Adrenal gland (tissue), 12 donors: ENCODE results near the gene TRAF2. TPM values are rescaled to one million over a fixed set of nuclear protein-coding genes. Genes with fewer than 3 reads are reported as not detected.

Experiments used
- DNase-seq, 7 donors: peaks; one replicate each; pipeline ENCODE4 v3.0.0-alpha.2; 2019 to 2020
- H3K27ac ChIP-seq, 5 donors: fragments of 200-600 bp; sonication (generic) in 4 of 5; 1 replicate in 3 of 5; 2 replicates in 2 of 5; pipeline versions ENCODE4 v1.5.1 to v1.8.0; 2016 to 2020; ENCODE audit warnings: mild to moderate bottlenecking in 1 of 5
- H3K27me3 ChIP-seq: fragments of 200-600 bp; 2 replicates; pipeline ENCODE4 v1.8.0; 2021
- H3K36me3 ChIP-seq, 2 donors: fragments of 200-600 bp; replicated peaks in 1 of 2; 1 replicate in 1 of 2; 2 replicates in 1 of 2; pipeline versions ENCODE4 v1.5.1 to v1.8.0; 2018 to 2022
- H3K4me1 ChIP-seq, 2 donors: fragments of 200-600 bp; replicated peaks in 1 of 2; 1 replicate in 1 of 2; 2 replicates in 1 of 2; pipeline versions ENCODE4 v1.5.1 to v1.8.0; 2018 to 2021
- H3K4me3 ChIP-seq, 4 donors: fragments of 200-600 bp; sonication (generic) in 3 of 4; one replicate each; pipeline ENCODE4 v1.5.1; 2016 to 2018
- H3K9me3 ChIP-seq, 3 donors: fragments of 200-600 bp; sonication (generic) in 1 of 3; replicated peaks in 1 of 3; 1 replicate in 2 of 3; 2 replicates in 1 of 3; pipeline versions ENCODE4 v1.5.1 to v1.8.0; 2016 to 2021
- POLR2A ChIP-seq, 2 donors: fragments of 450-650 bp; IDR thresholded peaks; one replicate each; pipeline ENCODE4 v1.6.1; 2017; ENCODE audit warnings: antibody characterized with exemption in 2 of 2, mild to moderate bottlenecking in 2 of 2, moderate library complexity in 1 of 2
- WGBS, 4 donors: extraction: QIAGEN DNeasy Blood & Tissue Kit in 2 of 4; methylation state at CpG; one replicate each; pipeline versions ENCODE4 v1.1.5 to v1.1.7; 2013 to 2017; 5-methylcytosine and 5-hydroxymethylcytosine counted together
- intact Hi-C, 2 donors: fragments of 100-400 bp; cut with DNase I; formaldehyde crosslinking; loops; one replicate each; pipeline versions ENCODE4 v1.14.1 to v1.15.0; 2022 to 2023
- polyA plus RNA-seq, 3 donors: library from polyadenylated mRNA; stranded (reverse); fragments of 200-250 nt in 2 of 3; fragments of 350-450 nt in 1 of 3; fragmentation: Illumina TruSeq in 1 of 3; extraction: RNeasy Lipid Tissue Mini Kit (QIAGEN cat#74804) in 1 of 3; gene quantifications; one replicate each; pipeline ENCODE4 v1.2.3, GENCODE V29; 2013 to 2014
- total RNA-seq, 9 donors: library from RNA; depleted of rRNA in 4 of 9; stranded (reverse); fragments of >200 nt in 4 of 9; fragments of 120-200 nt in 1 of 9; fragmentation: NEBNext Ultra II Directional in 1 of 9; extraction: Animal tissue kit (Norgen Biotek cat#: 25700) in 1 of 9; gene quantifications; one replicate each; pipeline versions ENCODE4 v1.1.0 to v1.2.4, GENCODE V29; 2013 to 2023
- TF ChIP-seq, protein P1 (sequence below), 6 experiments: fragments of 450-650 bp in 4 of 6; fragments of 200-600 bp in 2 of 6; sonication (generic) in 1 of 6; IDR thresholded peaks; 1 replicate in 5 of 6; 2 replicates in 1 of 6; pipeline versions ENCODE4 v1.5.1 to v1.8.0; 2016 to 2021; ENCODE audit warnings: antibody characterized with exemption in 6 of 6, mild to moderate bottlenecking in 2 of 6, moderate library complexity in 1 of 6
- donor health status: healthy with polysubstance abuse.
- donor health status: Bipolar disorder and iron deficiency.
- donor health status: DM: yes; HTN: yes; CAD: no.
- donor health status: DM: no; HTN: no; CAD: no.
- donor health status: DM: no; HTN: no; CAD: no.
- donor health status: DM: yes; HTN: yes; CAD: no.

The TRAF2 gene
- total and polyA plus RNA-seq, 12 donors = 3.4 to 24.7 (median 10.6) TPM

DNA sequence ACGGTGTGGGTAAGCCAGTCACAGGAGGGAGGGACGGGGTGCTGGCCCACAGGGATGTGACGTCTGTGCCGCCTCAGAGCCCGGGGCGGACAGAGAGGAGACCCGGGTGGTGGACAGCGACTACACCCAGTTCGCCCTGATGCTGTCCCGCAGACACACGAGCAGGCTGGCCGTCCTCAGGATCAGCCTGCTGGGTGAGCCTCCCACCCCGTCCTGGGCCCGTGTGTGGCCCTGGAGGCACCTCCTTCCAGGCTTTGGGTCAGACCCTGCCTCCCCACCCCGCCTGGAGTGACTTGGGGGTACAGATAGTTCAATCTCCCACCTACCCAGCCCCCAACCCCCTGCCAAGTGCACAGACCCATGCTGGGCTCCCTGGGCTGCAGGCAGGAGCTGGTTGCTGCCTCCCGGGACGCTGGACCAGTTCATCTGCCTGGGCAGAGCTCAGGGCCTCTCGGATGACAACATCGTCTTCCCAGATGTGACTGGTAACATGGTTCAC is 67.5 kb downstream of the TRAF2 start:
- 71 to 92% (median 88%) methylated on average over 4 to 19 of the region's 19 CpGs for WGBS, 4 donors
- no peaks in the 10 kb centered on the region for H3K36me3 ChIP-seq
- no peak for DNase-seq
- TF ChIP-seq, protein P1, sequence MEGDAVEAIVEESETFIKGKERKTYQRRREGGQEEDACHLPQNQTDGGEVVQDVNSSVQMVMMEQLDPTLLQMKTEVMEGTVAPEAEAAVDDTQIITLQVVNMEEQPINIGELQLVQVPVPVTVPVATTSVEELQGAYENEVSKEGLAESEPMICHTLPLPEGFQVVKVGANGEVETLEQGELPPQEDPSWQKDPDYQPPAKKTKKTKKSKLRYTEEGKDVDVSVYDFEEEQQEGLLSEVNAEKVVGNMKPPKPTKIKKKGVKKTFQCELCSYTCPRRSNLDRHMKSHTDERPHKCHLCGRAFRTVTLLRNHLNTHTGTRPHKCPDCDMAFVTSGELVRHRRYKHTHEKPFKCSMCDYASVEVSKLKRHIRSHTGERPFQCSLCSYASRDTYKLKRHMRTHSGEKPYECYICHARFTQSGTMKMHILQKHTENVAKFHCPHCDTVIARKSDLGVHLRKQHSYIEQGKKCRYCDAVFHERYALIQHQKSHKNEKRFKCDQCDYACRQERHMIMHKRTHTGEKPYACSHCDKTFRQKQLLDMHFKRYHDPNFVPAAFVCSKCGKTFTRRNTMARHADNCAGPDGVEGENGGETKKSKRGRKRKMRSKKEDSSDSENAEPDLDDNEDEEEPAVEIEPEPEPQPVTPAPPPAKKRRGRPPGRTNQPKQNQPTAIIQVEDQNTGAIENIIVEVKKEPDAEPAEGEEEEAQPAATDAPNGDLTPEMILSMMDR (IDR thresholded peaks at IDR 0.05) = no peak
- TF ChIP-seq POLR2A (IDR thresholded peaks at IDR 0.05) = no peak
- no peaks in the 10 kb centered on the region for H3K9me3 ChIP-seq
- H3K4me1 ChIP-seq = peaks cover 14 to 28% of the 10 kb centered on the region in 2 donors
- no peak overlapping the region for H3K27ac ChIP-seq
- no peaks in the 10 kb centered on the region for H3K27me3 ChIP-seq
- intact Hi-C loops = loop anchor here in 1 of 2 donors (5.0 kb wide), 1 partner anchor 73 kb away; the partner anchor contains the start of gene ABCA2
- H3K4me3 ChIP-seq = no peak overlapping the region

- 86 to 94% (median 91%) methylated on average over 14 to 25 of the region's 25 CpGs for WGBS, 4 donors
- no peak for TF ChIP-seq POLR2A (IDR thresholded peaks at IDR 0.05)
- TF ChIP-seq, protein P1 (IDR thresholded peaks at IDR 0.05) = no peak
- no peaks in the 10 kb centered on the region for H3K36me3 ChIP-seq
These were observed 68.2 kb downstream of the TRAF2 start for GRCh38 chr9:136954270-136955083.

GRCh38 chr9:136955202-136955942 is 69.1 kb downstream of the TRAF2 start:
- intact Hi-C loops = loop anchor here in 1 of 2 donors (5.0 kb wide), 1 partner anchor 67 kb away; no protein-coding TSS in a partner anchor
- no peak for DNase-seq
- no peak overlapping the region for H3K27ac ChIP-seq
- H3K4me1 ChIP-seq = peaks cover 4 to 20% of the 10 kb centered on the region in 2 donors
- no peaks in the 10 kb centered on the region for H3K9me3 ChIP-seq
- TF ChIP-seq, protein P1 (IDR thresholded peaks at IDR 0.05) = no peak
- TF ChIP-seq POLR2A (IDR thresholded peaks at IDR 0.05) = no peak
- no peaks in the 10 kb centered on the region for H3K36me3 ChIP-seq
- WGBS, 4 donors = 83 to 94% (median 86%) methylated on average over 6 to 14 of the region's 14 CpGs
- no peak overlapping the region for H3K4me3 ChIP-seq
- H3K27me3 ChIP-seq = no peaks in the 10 kb centered on the region

More at GRCh38 chr9:136954270-136955083, 68.2 kb downstream of the TRAF2 start:
- Histone ChIP-seq H3K9me3 (no peaks in the 10 kb centered on the region), H3K27ac (no peak overlapping the region), H3K27me3 (no peaks in the 10 kb centered on the region), H3K4me1 (peaks cover 9 to 23% of the 10 kb centered on the region in 2 donors), H3K4me3 (no peak overlapping the region)
- DNase-seq = no peak
- intact Hi-C loops = loop anchor here (5.0 kb wide), 2 partner anchors 68 to 73 kb away; partner anchors contain the start of gene ABCA2 (in 1 of the 2)

GRCh38 chr9:136955943-136956335 is 69.6 kb downstream of the TRAF2 start:
- no peak overlapping the region for H3K4me3 ChIP-seq
- H3K4me1 ChIP-seq = peaks cover 0 to 16% of the 10 kb centered on the region in 2 donors
- intact Hi-C loops = loop anchor here in 1 of 2 donors (5.0 kb wide), 1 partner anchor 66 kb away; no protein-coding TSS in a partner anchor

More at GRCh38 chr9:136955943-136956335, 69.6 kb downstream of the TRAF2 start:
- Histone ChIP-seq H3K9me3 (no peaks in the 10 kb centered on the region), H3K27me3 (no peaks in the 10 kb centered on the region), H3K36me3 (no peaks in the 10 kb centered on the region), H3K27ac (no peak overlapping the region)
- TF ChIP-seq, protein P1 (IDR thresholded peaks at IDR 0.05) = no peak
- TF ChIP-seq POLR2A (IDR thresholded peaks at IDR 0.05) = no peak
- DNase-seq = no peak
- 94 to 100% (median 97%) methylated on average over 1 to 9 of the region's 9 CpGs for WGBS, 4 donors
